Osteoblast (primary cell): Measurements from ENCODE around the gene C9orf152. TPM values are rescaled to one million over a fixed set of nuclear protein-coding genes. Genes with fewer than 3 reads are reported as not detected.

Experiments
- DNase-seq: peaks from one replicate; pipeline ENCODE4 v3.0.0; 2011; ENCODE audit warnings: low spot score, mixed read lengths; ENCODE audit not compliant: insufficient read length; ENCODE audit errors: missing footprints
- H2AFZ ChIP-seq: 2 replicates; pipeline ENCODE4 v1.6.0; 2011; ENCODE audit warnings: mild to moderate bottlenecking, low read length
- H3K27ac ChIP-seq: 2 replicates; pipeline ENCODE4 v1.5.1; 2011; ENCODE audit warnings: mild to moderate bottlenecking, low read depth, low read length, moderate library complexity
- H3K27me3 ChIP-seq: 2 replicates; pipeline ENCODE4 v1.6.0; 2012; ENCODE audit warnings: mild to moderate bottlenecking, control low read depth, inconsistent platforms, low read length, moderate library complexity; ENCODE audit not compliant: insufficient read depth
- H3K36me3 ChIP-seq: 2 replicates; pipeline ENCODE4 v1.5.1; 2011; ENCODE audit warnings: mild to moderate bottlenecking, low read length, control low read depth, moderate library complexity; ENCODE audit not compliant: insufficient read depth
- H3K4me1 ChIP-seq: 2 replicates; pipeline ENCODE4 v1.5.1; 2011; ENCODE audit warnings: mild to moderate bottlenecking, low read length, control low read depth, moderate library complexity; ENCODE audit not compliant: insufficient read depth
- H3K4me2 ChIP-seq: 2 replicates; pipeline ENCODE4 v1.6.0; 2011; ENCODE audit warnings: mild to moderate bottlenecking, low read length; ENCODE audit not compliant: insufficient read depth
- H3K4me3 ChIP-seq: fragments of 200-600 bp; sonication (generic); 3 replicates; pipeline ENCODE4 v1.5.1; 2012; ENCODE audit warnings: mild to moderate bottlenecking, low read length, inconsistent platforms; ENCODE audit not compliant: insufficient read depth
- H3K79me2 ChIP-seq: 2 replicates; pipeline ENCODE4 v1.6.0; 2012; ENCODE audit warnings: mild to moderate bottlenecking, low read length, control low read depth, inconsistent platforms; ENCODE audit not compliant: insufficient read depth
- H3K9me3 ChIP-seq: 2 replicates; pipeline ENCODE4 v1.5.1; 2011; ENCODE audit warnings: low read depth, low read length, control low read depth
- H4K20me1 ChIP-seq: 2 replicates; pipeline ENCODE4 v1.6.0; 2012; ENCODE audit warnings: mild to moderate bottlenecking, low read length, control low read depth; ENCODE audit not compliant: insufficient read depth
- total RNA-seq: library from RNA; depleted of rRNA; stranded (reverse); fragments of >200 nt; gene quantifications from 2 replicates; pipeline ENCODE4 v1.2.3, GENCODE V29; 2012
- TF ChIP-seq, protein P1 (sequence below): IDR thresholded peaks from 2 replicates; pipeline ENCODE4 v1.5.1; 2011; ENCODE audit warnings: mild to moderate bottlenecking, low read depth, low read length, moderate library complexity; ENCODE audit errors: extremely low read depth

The C9orf152 gene
- total RNA-seq, 1 donor, result not detected

- peaks cover 25% of the 10 kb centered on the region for H3K36me3 ChIP-seq
- H3K27me3 ChIP-seq, result no peaks in the 10 kb centered on the region
- peaks cover 100% of the 10 kb centered on the region for H3K79me2 ChIP-seq
- H3K9me3 ChIP-seq, result no peaks in the 10 kb centered on the region
- H3K4me1 ChIP-seq, result peaks cover 57% of the 10 kb centered on the region
- peaks cover 75% of the 10 kb centered on the region for H4K20me1 ChIP-seq
- H3K4me2 ChIP-seq, result no peak overlapping the region
- H3K27ac ChIP-seq, result peak overlapping the region; percentile 34
- DNase-seq, result no peak
- TF ChIP-seq, protein P1, sequence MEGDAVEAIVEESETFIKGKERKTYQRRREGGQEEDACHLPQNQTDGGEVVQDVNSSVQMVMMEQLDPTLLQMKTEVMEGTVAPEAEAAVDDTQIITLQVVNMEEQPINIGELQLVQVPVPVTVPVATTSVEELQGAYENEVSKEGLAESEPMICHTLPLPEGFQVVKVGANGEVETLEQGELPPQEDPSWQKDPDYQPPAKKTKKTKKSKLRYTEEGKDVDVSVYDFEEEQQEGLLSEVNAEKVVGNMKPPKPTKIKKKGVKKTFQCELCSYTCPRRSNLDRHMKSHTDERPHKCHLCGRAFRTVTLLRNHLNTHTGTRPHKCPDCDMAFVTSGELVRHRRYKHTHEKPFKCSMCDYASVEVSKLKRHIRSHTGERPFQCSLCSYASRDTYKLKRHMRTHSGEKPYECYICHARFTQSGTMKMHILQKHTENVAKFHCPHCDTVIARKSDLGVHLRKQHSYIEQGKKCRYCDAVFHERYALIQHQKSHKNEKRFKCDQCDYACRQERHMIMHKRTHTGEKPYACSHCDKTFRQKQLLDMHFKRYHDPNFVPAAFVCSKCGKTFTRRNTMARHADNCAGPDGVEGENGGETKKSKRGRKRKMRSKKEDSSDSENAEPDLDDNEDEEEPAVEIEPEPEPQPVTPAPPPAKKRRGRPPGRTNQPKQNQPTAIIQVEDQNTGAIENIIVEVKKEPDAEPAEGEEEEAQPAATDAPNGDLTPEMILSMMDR, result peak; percentile 77
- no peak overlapping the region for H2AFZ ChIP-seq
- no peak overlapping the region for H3K4me3 ChIP-seq
These were observed 55.1 kb downstream of the C9orf152 start for GRCh38 chr9:110152704-110153374.

Other genes starting within 250 kb of the C9orf152 start
- gene TXN, start 48.3 kb upstream of the C9orf152 start, total RNA-seq, result 234 and 258 TPM in 2 replicates
- gene TXNDC8, start 129.7 kb upstream of the C9orf152 start, total RNA-seq, result not detected in 2 replicates